SK-N-SH (cell line): ENCODE results near the gene GGT5. TPM values are rescaled to one million over a fixed set of nuclear protein-coding genes. Genes with fewer than 3 reads are reported as not detected.

Experiments used
- CTCF ChIA-PET: fragments of 300-600, 350-600 bp; formaldehyde crosslinking; extraction: SDS; loops from one replicate; lab custom pipeline; 2021; lab: Yijun Ruan, JAX
- POLR2A ChIA-PET: fragments of 350-600 bp; sonication (Branson Sonifier 250); formaldehyde crosslinking; extraction: SDS; loops from one replicate; lab custom pipeline; 2020; ENCODE audit warnings: antibody characterized with exemption, inconsistent platforms; lab: Yijun Ruan, JAX
- DNase-seq: peaks from one replicate; pipeline ENCODE4 v3.0.0; 2012
- H2AFZ ChIP-seq: fragments of 200-600 bp; sonication (generic); 2 replicates; pipeline ENCODE4 v1.8.1; 2016; ENCODE audit warnings: antibody characterized with exemption, mild to moderate bottlenecking, low read depth
- H3F3A ChIP-seq: fragments of 200-600 bp; sonication (generic); replicated peaks from 2 replicates; pipeline ENCODE3; 2016; ENCODE audit warnings: antibody characterized with exemption, mild to moderate bottlenecking; ENCODE audit not compliant: insufficient read depth
- H3K27ac ChIP-seq, 2 experiments: fragments of 200-500 bp in 1 of 2; fragments of 200-600 bp in 1 of 2; sonication (Bioruptor generic) in 1 of 2; sonication (generic), shearing (Covaris generic) in 1 of 2; 2 replicates each; pipeline versions ENCODE4 v1.5.1 to v1.6.1; 2014 to 2016; ENCODE audit warnings: low read depth in 2 of 2, inconsistent platforms in 1 of 2, low read length in 1 of 2, mild to moderate bottlenecking in 1 of 2, mixed read lengths in 1 of 2
- H3K27me3 ChIP-seq: fragments of 200-600 bp; sonication (generic), shearing (Covaris generic); 2 replicates; pipeline ENCODE4 v1.6.1; 2016; ENCODE audit warnings: mixed run types; ENCODE audit not compliant: insufficient read depth
- H3K36me3 ChIP-seq, 2 experiments: fragments of 200-500 bp in 1 of 2; fragments of 200-600 bp in 1 of 2; sonication (Bioruptor generic) in 1 of 2; sonication (generic) in 1 of 2; replicated peaks in 1 of 2; 2 replicates each; pipeline versions ENCODE3 to v1.5.1; 2014 to 2016; ENCODE audit warnings: low read length in 1 of 2, mild to moderate bottlenecking in 1 of 2; ENCODE audit not compliant: insufficient read depth in 2 of 2, control insufficient read depth in 1 of 2
- H3K4me1 ChIP-seq, 2 experiments: fragments of 200-500 bp in 1 of 2; fragments of 200-600 bp in 1 of 2; sonication (Bioruptor generic) in 1 of 2; sonication (generic), shearing (Covaris generic) in 1 of 2; 2 replicates each; pipeline versions ENCODE4 v1.5.1 to v1.6.1; 2014 to 2016; ENCODE audit warnings: low read depth in 1 of 2, low read length in 1 of 2, mixed run types in 1 of 2; ENCODE audit not compliant: insufficient read depth in 2 of 2, control insufficient read depth in 1 of 2
- H3K4me2 ChIP-seq: fragments of 200-600 bp; sonication (generic), shearing (Covaris generic); 2 replicates; pipeline ENCODE4 v1.6.1; 2017; ENCODE audit warnings: mixed run types
- H3K4me3 ChIP-seq, 2 experiments: fragments of 200-500 bp in 1 of 2; fragments of 200-600 bp in 1 of 2; sonication (Bioruptor generic) in 1 of 2; sonication (generic), shearing (Covaris generic) in 1 of 2; 2 replicates each; pipeline versions ENCODE4 v1.5.1 to v1.8.1; 2014 to 2016; ENCODE audit warnings: low read depth in 2 of 2, inconsistent platforms in 1 of 2, low read length in 1 of 2, mild to moderate bottlenecking in 1 of 2, mixed read lengths in 1 of 2, moderate library complexity in 1 of 2
- H3K79me2 ChIP-seq: fragments of 200-600 bp; sonication (generic); 2 replicates; pipeline ENCODE4 v1.8.1; 2017; ENCODE audit warnings: mild to moderate bottlenecking; ENCODE audit not compliant: insufficient read depth
- H3K9ac ChIP-seq: fragments of 200-600 bp; sonication (generic); 2 replicates; pipeline ENCODE4 v1.6.1; 2017; ENCODE audit warnings: mixed run types
- H3K9me2 ChIP-seq: fragments of 200-600 bp; sonication (generic); 2 replicates; pipeline ENCODE4 v1.6.1; 2017; ENCODE audit warnings: mixed run types
- H3K9me3 ChIP-seq: fragments of 200-600 bp; sonication (generic); 2 replicates; pipeline ENCODE4 v1.6.1; 2017; ENCODE audit warnings: mixed run types, mild to moderate bottlenecking, moderate library complexity
- H4K20me1 ChIP-seq: fragments of 200-600 bp; sonication (generic); 2 replicates; pipeline ENCODE4 v1.6.1; 2017; ENCODE audit warnings: mild to moderate bottlenecking, mixed run types; ENCODE audit not compliant: insufficient read depth
- CHD2 ChIP-seq: fragments of 150-350 bp; IDR thresholded peaks from 2 replicates; pipeline ENCODE4 v1.6.1; 2018; ENCODE audit warnings: low read length; ENCODE audit not compliant: partially characterized antibody
- CTCF ChIP-seq: fragments of 200-600 bp; sonication (generic); IDR thresholded peaks from 2 replicates; pipeline ENCODE4 v1.6.1; 2017; ENCODE audit warnings: antibody characterized with exemption, mild to moderate bottlenecking, moderate library complexity
- ELF1 ChIP-seq: IDR thresholded peaks from 2 replicates; pipeline ENCODE4 v1.4.0; 2012
- FOSL2 ChIP-seq: IDR thresholded peaks from 2 replicates; pipeline ENCODE4 v1.4.0; 2012; ENCODE audit warnings: low read depth, mild to moderate bottlenecking, moderate library complexity, borderline replicate concordance
- FOXJ3 ChIP-seq: sonication (generic); formaldehyde crosslinking; IDR thresholded peaks from 2 replicates; pipeline ENCODE4 v1.5.1; 2020; ENCODE audit warnings: mild to moderate bottlenecking, missing genetic modification reagents
- JUND ChIP-seq: IDR thresholded peaks from 2 replicates; pipeline ENCODE4 v1.4.0; 2012
- NRF1 ChIP-seq: IDR thresholded peaks from 2 replicates; pipeline ENCODE4 v1.6.1; 2012; ENCODE audit warnings: low read depth, mild to moderate bottlenecking, low read length
- RCOR1 ChIP-seq: fragments of 150-350 bp; IDR thresholded peaks from 2 replicates; pipeline ENCODE4 v1.6.1; 2017; ENCODE audit warnings: antibody characterized with exemption, low read length
- RXRA ChIP-seq: IDR thresholded peaks from 2 replicates; pipeline ENCODE4 v1.4.0; 2012; ENCODE audit warnings: low read depth, mild to moderate bottlenecking, borderline replicate concordance
- TAF1 ChIP-seq: IDR thresholded peaks from 2 replicates; pipeline ENCODE4 v1.6.1; 2012; ENCODE audit warnings: low read depth, mild to moderate bottlenecking, low read length, moderate library complexity, borderline replicate concordance
- TCF12 ChIP-seq: IDR thresholded peaks from 2 replicates; pipeline ENCODE4 v1.4.0; 2012
- WGBS: methylation state at CpG from one replicate; pipeline ENCODE4 v1.1.6; 2017; ENCODE audit warnings: low lambda C conversion rate; 5-methylcytosine and 5-hydroxymethylcytosine counted together
- polyA plus RNA-seq, 3 experiments: library from polyadenylated mRNA; depleted of rRNA; stranded (reverse); fragments of >200 nt; gene quantifications; 2 replicates each; pipeline ENCODE4 v1.2.3, GENCODE V29; 2012
- TF ChIP-seq, protein P1 (sequence below): IDR thresholded peaks from 2 replicates; pipeline ENCODE4 v1.4.0; 2012; ENCODE audit warnings: low read depth, borderline replicate concordance
- TF ChIP-seq, protein P2 (sequence below): fragments of 150-350 bp; IDR thresholded peaks from 2 replicates; pipeline ENCODE4 v1.6.1; 2016; ENCODE audit warnings: mild to moderate bottlenecking, low read depth, low read length
- TF ChIP-seq, protein P3 (sequence below): IDR thresholded peaks from 2 replicates; pipeline ENCODE4 v1.4.0; 2012; ENCODE audit warnings: low read depth

Gene GGT5
- polyA plus RNA-seq, 1 of the 3 experiments (the other 2 are of a cell fraction) = 4.6 TPM

DNA sequence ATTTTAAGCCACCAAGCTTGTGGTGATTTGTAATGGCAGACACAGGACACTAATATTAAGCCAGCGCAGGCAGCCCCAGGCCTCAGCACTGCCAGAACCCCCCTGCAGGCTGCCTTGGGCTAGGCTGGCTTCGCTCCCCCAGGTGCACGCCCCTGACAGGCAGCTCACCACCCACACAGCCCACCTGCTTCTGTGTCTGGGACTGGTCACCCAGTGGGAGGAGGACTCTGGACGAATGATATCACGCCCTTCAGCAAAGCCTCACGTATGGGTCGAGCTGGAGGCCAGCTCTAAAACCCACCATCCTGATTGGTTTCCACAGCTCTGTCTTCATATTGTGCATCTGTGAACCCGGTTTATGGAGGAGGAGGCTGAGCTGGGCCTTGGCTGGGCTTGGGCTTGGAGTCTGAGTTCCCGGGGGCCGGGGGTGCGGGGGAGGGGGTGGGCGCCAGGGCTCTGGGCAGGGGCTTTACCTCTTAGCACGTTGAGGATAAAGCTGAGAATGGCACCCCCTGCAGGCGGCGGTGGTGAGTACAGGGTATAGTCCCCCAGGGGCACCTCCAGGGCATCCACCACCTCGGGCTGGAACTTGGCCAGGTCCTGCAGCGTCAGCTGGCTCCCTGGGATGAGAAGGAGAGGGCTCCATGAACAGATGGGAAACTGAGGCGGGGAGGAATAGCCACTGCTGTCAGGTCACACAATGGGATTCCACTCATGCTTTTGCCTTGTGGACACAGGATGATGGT, 13.8 kb downstream of the GGT5 start:
- H4K20me1 ChIP-seq = no peaks in the 10 kb centered on the region
- TF ChIP-seq CTCF (peak; percentile 37; the same call in 1 of the 2 replicates), ELF1 (no peak), RCOR1 (no peak)
- TF ChIP-seq, protein P1, sequence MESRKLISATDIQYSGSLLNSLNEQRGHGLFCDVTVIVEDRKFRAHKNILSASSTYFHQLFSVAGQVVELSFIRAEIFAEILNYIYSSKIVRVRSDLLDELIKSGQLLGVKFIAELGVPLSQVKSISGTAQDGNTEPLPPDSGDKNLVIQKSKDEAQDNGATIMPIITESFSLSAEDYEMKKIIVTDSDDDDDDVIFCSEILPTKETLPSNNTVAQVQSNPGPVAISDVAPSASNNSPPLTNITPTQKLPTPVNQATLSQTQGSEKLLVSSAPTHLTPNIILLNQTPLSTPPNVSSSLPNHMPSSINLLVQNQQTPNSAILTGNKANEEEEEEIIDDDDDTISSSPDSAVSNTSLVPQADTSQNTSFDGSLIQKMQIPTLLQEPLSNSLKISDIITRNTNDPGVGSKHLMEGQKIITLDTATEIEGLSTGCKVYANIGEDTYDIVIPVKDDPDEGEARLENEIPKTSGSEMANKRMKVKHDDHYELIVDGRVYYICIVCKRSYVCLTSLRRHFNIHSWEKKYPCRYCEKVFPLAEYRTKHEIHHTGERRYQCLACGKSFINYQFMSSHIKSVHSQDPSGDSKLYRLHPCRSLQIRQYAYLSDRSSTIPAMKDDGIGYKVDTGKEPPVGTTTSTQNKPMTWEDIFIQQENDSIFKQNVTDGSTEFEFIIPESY = no peak
- no peak overlapping the region for H3K27ac ChIP-seq
- H3K4me1 ChIP-seq = peaks cover 0 to 5% of the 10 kb centered on the region in 2 experiments; a peak in 1 of 4 replicates
- WGBS = 77% methylated on average over 13 of the region's 18 CpGs
- ChIA-PET CTCF (interaction anchor here (0.6 to 2.6 kb wide), 13 partner anchors 8 to 219 kb away, joined by 3 to 11 read pairs (median 4); no protein-coding TSS in a partner anchor), POLR2A (no interaction called here)
- no peak overlapping the region for H2AFZ ChIP-seq
- H3K9me3 ChIP-seq = no peaks in the 10 kb centered on the region
- H3K36me3 ChIP-seq = no peaks in the 10 kb centered on the region
- DNase-seq = peak; percentile 53
- no peaks in the 10 kb centered on the region for H3K27me3 ChIP-seq
- H3K9ac ChIP-seq = no peak overlapping the region
- H3K79me2 ChIP-seq = no peaks in the 10 kb centered on the region
- no peaks in the 10 kb centered on the region for H3K9me2 ChIP-seq
- no peak overlapping the region for H3K4me2 ChIP-seq
- H3K4me3 ChIP-seq = no peak overlapping the region
- no peaks in the 10 kb centered on the region for H3F3A ChIP-seq

DNA sequence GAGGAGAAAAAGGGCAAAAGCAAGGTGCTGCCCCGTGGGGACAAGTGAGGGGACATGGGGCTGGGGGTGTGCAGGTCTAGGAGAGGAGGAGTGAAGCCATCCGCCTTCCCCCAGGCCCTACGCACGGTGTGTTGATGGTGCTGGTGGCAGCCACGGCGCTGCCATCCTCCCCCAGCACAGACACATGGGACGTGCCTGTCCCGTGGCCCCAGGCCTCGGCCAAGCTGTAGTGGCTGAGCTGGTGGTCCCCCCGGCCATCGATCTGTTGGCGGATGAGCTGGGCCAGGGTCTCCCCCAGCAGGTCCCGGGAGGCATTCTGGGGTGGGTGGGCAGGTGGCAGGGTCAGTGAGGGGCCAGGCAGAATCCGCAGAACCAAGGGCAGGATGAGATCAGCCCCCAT, 18.9 kb downstream of the GGT5 start:
- H2AFZ ChIP-seq = no peak overlapping the region
- H3K36me3 ChIP-seq = no peaks in the 10 kb centered on the region
- no peaks in the 10 kb centered on the region for H3K9me2 ChIP-seq
- H3K79me2 ChIP-seq = no peaks in the 10 kb centered on the region
- POLR2A ChIA-PET = no interaction called here
- TF ChIP-seq, protein P2, sequence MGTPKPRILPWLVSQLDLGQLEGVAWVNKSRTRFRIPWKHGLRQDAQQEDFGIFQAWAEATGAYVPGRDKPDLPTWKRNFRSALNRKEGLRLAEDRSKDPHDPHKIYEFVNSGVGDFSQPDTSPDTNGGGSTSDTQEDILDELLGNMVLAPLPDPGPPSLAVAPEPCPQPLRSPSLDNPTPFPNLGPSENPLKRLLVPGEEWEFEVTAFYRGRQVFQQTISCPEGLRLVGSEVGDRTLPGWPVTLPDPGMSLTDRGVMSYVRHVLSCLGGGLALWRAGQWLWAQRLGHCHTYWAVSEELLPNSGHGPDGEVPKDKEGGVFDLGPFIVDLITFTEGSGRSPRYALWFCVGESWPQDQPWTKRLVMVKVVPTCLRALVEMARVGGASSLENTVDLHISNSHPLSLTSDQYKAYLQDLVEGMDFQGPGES = no peak
- TF ChIP-seq, protein P3, sequence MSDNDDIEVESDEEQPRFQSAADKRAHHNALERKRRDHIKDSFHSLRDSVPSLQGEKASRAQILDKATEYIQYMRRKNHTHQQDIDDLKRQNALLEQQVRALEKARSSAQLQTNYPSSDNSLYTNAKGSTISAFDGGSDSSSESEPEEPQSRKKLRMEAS = no peak
- TF ChIP-seq RCOR1 = no peak
- TF ChIP-seq CHD2 = no peak
- no peak for TF ChIP-seq TAF1
- TF ChIP-seq FOSL2 = no peak
- no peak for TF ChIP-seq FOXJ3 (CRISPR knock-in tag)
- TF ChIP-seq TCF12 = no peak
- no peak for TF ChIP-seq RXRA
- no peak for TF ChIP-seq NRF1
- TF ChIP-seq JUND = no peak
- TF ChIP-seq, all 33 proteins: peak for 0
- Histone ChIP-seq H3F3A (no peaks in the 10 kb centered on the region), H3K9me3 (no peaks in the 10 kb centered on the region), H3K4me3 (no peak overlapping the region), H4K20me1 (no peaks in the 10 kb centered on the region), H3K27me3 (no peaks in the 10 kb centered on the region), H3K27ac (no peak overlapping the region), H3K4me1 (peaks cover 0 to 4% of the 10 kb centered on the region in 2 experiments; a peak in 1 of 4 replicates), H3K4me2 (no peak overlapping the region), H3K9ac (no peak overlapping the region)
- DNase-seq = no peak
- WGBS = 88% methylated on average over 3 of the region's 14 CpGs
- CTCF ChIA-PET = interaction anchor here (3.2 kb wide), 1 partner anchor 36 kb away, joined by 16 read pairs; no protein-coding TSS in a partner anchor
